Lung microvascular endothelial cell (primary cell): ENCODE data around the gene ZNF519. TPM values are rescaled to one million over a fixed set of nuclear protein-coding genes. Genes with fewer than 3 reads are reported as not detected.
"Not testable (repeated sequence)": the region's sequence is repeated elsewhere in the genome, so short reads cannot be mapped to it uniquely, and the experiment has no call there.

Experiments
- DNase-seq, 2 donors: peaks; one replicate each; pipeline versions ENCODE4 v3.0.0 to v3.0.0-alpha.2; 2010; ENCODE audit warnings: low read depth in 2 of 2
- total RNA-seq: library from RNA; depleted of rRNA; stranded (reverse); fragments of >200 nt; gene quantifications from 2 replicates; pipeline ENCODE4 v1.2.1, GENCODE V29; 2014

The ZNF519 gene
- total RNA-seq, 1 donor from 2014 or later, result 1.4 TPM

- not testable (repeated sequence) for DNase-seq
Observed at GRCh38 chr18:14147935-14148865, 16.0 kb upstream of the ZNF519 start.

DNA sequence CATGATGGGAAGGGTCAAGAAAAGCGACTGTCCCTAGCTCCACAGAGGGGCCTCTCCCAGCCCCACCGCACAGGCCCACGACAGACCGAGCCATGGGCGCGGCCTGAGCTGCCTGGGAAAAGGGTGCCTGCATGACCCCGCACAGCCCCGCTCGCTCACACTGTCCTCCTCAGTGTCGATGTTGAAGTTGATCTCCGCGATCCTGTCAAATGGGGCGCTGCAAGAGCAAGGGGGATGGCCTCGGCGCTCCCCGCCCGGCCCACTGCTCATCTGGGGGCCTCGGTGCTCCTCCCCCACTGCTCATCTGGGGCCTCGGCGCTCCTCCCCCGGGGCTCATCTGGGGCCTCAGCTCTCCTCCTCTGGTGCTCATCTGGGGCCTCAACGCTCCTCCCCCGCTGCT, 14.5 kb upstream of the ZNF519 start:
- DNase-seq, result not testable (repeated sequence)

- not testable (repeated sequence) for DNase-seq
Observed at GRCh38 chr18:14145581-14146338, 13.5 kb upstream of the ZNF519 start.

DNA sequence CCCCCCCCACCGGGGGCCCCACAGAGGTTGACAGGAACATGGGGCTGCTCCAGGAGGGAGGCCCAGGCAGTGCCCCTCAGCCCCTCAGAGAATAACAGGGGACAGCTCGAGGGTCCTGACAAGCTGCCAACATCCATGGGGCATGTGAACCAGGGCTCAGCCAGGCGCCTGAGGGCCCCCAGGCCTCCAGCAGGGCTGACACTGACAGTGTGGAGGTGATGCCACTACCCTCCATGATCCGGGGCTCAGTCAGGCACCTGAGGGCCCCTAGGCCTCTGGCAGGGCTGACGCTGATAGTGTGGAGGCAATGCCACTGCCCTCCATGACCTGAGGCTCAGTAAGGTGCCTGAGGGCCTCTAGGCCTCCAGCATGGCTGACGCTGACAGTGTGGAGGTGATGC, 12.8 kb upstream of the ZNF519 start:
- DNase-seq, result not testable (repeated sequence)

- no peak for DNase-seq
Observed at GRCh38 chr18:14144628-14144895, 12.3 kb upstream of the ZNF519 start.

GRCh38 chr18:14143871-14144627, 11.8 kb upstream of the ZNF519 start:
- not testable (repeated sequence) for DNase-seq

GRCh38 chr18:14143396-14143795, 11.2 kb upstream of the ZNF519 start:
- not testable (repeated sequence) for DNase-seq

DNA sequence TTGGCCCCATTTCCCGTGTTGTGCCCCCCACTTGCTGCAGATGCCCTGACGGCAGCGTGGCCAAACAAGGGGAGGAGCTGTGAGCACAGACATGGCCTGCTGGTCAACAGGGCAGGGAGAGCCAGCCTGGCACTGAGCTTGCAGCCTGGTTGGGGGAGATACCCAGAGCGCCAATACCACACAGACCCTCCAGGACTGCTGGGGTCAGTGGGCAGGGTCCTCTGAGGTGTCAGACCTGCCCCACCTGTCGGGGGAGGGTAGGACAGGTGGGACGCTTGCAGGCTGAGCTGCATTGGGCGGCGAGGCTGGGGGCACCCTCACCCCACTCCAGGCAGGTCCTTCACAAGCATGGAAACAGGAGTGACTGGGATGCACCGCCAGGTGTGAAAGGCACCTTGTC, 9.9 kb upstream of the ZNF519 start:
- not testable (repeated sequence) for DNase-seq

GRCh38 chr18:14139583-14139982, 7.3 kb upstream of the ZNF519 start:
- DNase-seq, result not testable (repeated sequence)

- not testable (repeated sequence) for DNase-seq
Observed at GRCh38 chr18:14137971-14138370, 5.7 kb upstream of the ZNF519 start.

GRCh38 chr18:14131696-14132270, 452 bp downstream of the ZNF519 start:
- not testable (repeated sequence) for DNase-seq

DNA sequence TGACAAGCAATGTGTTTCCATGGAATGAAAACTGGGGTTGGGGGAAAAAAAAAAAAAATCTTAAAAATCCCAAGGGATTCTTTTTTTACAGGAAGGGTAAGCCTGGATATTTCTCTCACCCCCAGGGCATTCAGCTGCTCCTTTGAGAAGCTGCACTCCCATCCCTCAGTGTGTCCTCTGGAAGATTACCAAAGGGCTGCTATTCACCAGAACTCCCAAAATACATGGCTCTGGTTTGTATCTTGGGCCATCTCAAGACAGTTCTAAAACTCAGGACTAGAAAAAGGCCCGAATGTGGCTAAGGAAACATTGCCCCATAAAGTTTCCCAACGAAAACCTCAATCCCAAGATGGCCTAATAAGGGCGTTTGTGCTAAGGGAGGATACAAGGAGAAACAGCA, 1.4 kb downstream of the ZNF519 start:
- not testable (repeated sequence) for DNase-seq

DNA sequence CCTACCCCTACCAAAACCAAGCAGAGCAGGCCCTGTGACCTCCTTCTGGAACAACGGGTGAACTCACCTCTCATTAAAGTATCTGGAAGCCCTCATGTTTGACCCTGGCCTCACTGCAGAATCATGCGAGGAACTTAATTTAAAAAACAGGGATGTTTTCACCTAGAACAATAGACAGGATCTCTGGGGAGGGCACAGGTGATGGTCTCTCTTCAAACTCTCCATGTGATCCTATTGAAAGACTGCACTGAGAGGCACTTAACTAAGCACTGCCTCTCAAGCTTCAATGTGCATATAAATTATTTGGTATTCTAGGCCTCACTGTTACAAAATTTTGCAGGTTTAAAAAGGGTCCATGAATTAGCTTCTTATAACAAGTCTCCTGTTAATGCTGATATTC, 7.5 kb downstream of the ZNF519 start:
- DNase-seq, result no peak

GRCh38 chr18:14122097-14122496, 10.1 kb downstream of the ZNF519 start:
- no peak for DNase-seq

GRCh38 chr18:14120926-14121325, 11.3 kb downstream of the ZNF519 start:
- DNase-seq, result no peak

DNA sequence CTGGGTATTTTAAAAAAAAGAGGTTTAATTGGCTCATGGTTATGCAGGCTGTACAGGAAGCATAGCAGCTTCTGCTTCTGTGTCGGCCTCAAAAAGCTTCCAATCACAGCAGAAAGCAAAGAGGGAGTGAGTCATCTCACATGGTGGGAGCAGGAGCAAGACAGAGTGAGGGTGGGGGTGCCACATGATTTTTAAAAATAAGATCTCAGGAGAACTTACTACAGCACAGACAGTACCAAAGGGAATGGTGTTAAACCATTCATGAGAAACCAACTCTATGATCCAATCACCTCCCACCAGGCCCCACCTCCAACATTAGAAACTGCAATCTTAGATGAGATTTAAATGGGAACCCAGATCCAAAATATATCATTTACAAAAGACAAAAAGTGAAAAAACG, 14.6 kb downstream of the ZNF519 start:
- no peak for DNase-seq

DNA sequence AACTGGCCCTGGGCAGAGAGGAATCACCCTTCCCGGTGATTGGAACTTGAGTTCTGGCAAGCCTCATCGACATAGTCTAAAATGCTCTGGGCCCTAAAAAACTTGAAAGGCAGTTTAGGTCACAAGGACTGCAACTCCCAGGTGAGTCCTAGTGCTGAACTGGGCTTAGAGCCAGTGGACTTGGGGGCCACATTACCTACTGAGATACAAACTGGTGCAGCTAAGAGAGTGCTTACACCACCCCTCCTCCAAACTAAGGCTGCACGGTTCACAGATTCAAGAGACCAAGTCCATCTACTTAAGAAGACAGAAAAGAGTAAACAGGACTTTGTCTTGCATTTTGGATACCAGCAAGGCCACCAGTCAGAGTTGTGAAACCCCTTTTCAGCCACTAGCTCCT, 25.3 kb downstream of the ZNF519 start:
- no peak for DNase-seq

- DNase-seq, result no peak
Observed at GRCh38 chr18:14104906-14105748, 27.1 kb downstream of the ZNF519 start.

GRCh38 chr18:14104201-14104600, 28.0 kb downstream of the ZNF519 start:
- DNase-seq, result no peak

DNA sequence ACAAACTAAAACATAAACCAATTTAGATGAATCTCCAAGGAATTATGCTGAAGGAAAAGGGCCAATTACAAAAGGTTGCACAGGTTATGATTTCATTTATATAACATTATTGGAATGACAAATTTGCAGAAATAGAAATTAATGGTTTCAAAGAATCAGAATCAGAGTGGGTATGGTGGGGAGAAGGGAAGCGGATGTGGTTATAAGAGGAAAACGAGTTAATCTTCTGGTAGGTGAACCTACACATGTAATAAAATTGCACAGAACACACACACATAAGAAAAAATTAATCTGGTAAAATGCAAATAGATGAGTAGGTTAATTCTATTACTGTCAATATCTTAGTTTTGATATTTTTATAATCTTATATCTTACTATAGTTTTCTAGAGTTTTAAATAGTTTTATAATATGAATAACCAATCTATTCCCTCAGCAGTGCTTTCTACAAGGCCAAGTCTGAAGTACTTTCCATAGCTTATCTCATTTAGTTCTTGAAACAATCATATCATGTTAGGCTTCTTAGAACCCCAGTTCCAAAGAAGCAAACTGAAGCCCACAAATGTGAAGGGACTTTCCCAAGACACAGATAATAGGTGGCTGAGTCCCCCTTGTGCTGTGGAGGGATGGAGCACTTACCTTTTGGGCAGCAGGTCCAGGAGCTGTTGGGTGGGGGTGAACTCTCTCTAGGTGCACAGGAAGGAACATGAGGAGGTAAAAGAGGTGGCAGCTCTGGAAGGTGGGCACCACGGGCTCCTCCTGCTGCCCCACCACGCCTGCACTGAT, 31.5 kb downstream of the ZNF519 start:
- no peak for DNase-seq
